Ecto neural progenitor cell (in vitro differentiated cells): ENCODE measurements around the gene ASNSD1.
A peak's percentile ranks its signal among the peaks of the same experiment; 100 is the strongest.
"Not testable (repeated sequence)": the region's sequence is repeated elsewhere in the genome, so short reads cannot be mapped to it uniquely, and the experiment has no call there.

Experiments
- DNase-seq: peaks from one replicate; pipeline ENCODE4 v3.0.0-alpha.2; 2018; ENCODE audit warnings: low spot score

ASNSD1 gene

GRCh38 chr2:189646521-189646920, 14.7 kb upstream of the ASNSD1 start:
- DNase-seq: no peak

GRCh38 chr2:189648846-189649509, 12.3 kb upstream of the ASNSD1 start:
- no peak for DNase-seq

GRCh38 chr2:189651284-189651683, 10.0 kb upstream of the ASNSD1 start:
- no peak for DNase-seq

GRCh38 chr2:189653464-189653863, 7.8 kb upstream of the ASNSD1 start:
- not testable (repeated sequence) for DNase-seq

GRCh38 chr2:189654641-189655040, 6.6 kb upstream of the ASNSD1 start:
- DNase-seq: no peak

GRCh38 chr2:189657867-189658266, 3.4 kb upstream of the ASNSD1 start:
- DNase-seq: no peak

- no peak for DNase-seq
These were observed 2.7 kb upstream of the ASNSD1 start for GRCh38 chr2:189658306-189659212.

- no peak for DNase-seq
These were observed 1.5 kb upstream of the ASNSD1 start for GRCh38 chr2:189659734-189660133.

- DNase-seq: no peak
These were observed 484 bp upstream of the ASNSD1 start for GRCh38 chr2:189660803-189661147.

GRCh38 chr2:189661957-189662321, 680 bp downstream of the ASNSD1 start:
- DNase-seq: no peak

GRCh38 chr2:189662669-189663226, 1.5 kb downstream of the ASNSD1 start:
- DNase-seq: no peak

GRCh38 chr2:189663319-189663718, 2.1 kb downstream of the ASNSD1 start:
- not testable (repeated sequence) for DNase-seq

GRCh38 chr2:189669913-189670312, 8.7 kb downstream of the ASNSD1 start:
- no peak for DNase-seq

GRCh38 chr2:189673661-189674373, 12.6 kb downstream of the ASNSD1 start:
- no peak for DNase-seq

GRCh38 chr2:189674374-189675112, 13.3 kb downstream of the ASNSD1 start, which contains the start of gene ANKAR:
TSS of gene ANKAR (plus strand) at chr2:189674670. CDS start at chr2:189676491, 1,821 bp downstream.
- peak; percentile 93 for DNase-seq

- no peak for DNase-seq
These were observed 15.2 kb downstream of the ASNSD1 start for GRCh38 chr2:189676471-189676870.

GRCh38 chr2:189679226-189679625, 18.0 kb downstream of the ASNSD1 start:
- DNase-seq: no peak

- no peak for DNase-seq
These were observed 19.9 kb downstream of the ASNSD1 start for GRCh38 chr2:189681203-189681602.

GRCh38 chr2:189681903-189682302, 20.6 kb downstream of the ASNSD1 start:
- DNase-seq: no peak

GRCh38 chr2:189683348-189683747, 22.1 kb downstream of the ASNSD1 start:
- DNase-seq: no peak

- DNase-seq: no peak
These were observed 23.6 kb downstream of the ASNSD1 start for GRCh38 chr2:189684811-189685210.
